Peyer's patch (tissue), 4 donors: Measurements from ENCODE around the gene DNAJC5G.

Experiments
- POLR2A ChIP-seq, 2 donors: fragments of 450-650 bp; IDR thresholded peaks; one replicate each; pipeline ENCODE4 v1.5.1; 2017; ENCODE audit warnings: antibody characterized with exemption in 2 of 2, mild to moderate bottlenecking in 2 of 2, moderate library complexity in 2 of 2
- TF ChIP-seq, protein P1 (sequence below), 6 experiments: fragments of 450-650 bp in 4 of 6; fragments of 200-600 bp in 2 of 6; sonication (generic) in 1 of 6; IDR thresholded peaks; one replicate each; pipeline ENCODE4 v1.5.1; 2017 to 2019; ENCODE audit warnings: antibody characterized with exemption in 6 of 6, mild to moderate bottlenecking in 3 of 6, moderate library complexity in 1 of 6

DNA sequence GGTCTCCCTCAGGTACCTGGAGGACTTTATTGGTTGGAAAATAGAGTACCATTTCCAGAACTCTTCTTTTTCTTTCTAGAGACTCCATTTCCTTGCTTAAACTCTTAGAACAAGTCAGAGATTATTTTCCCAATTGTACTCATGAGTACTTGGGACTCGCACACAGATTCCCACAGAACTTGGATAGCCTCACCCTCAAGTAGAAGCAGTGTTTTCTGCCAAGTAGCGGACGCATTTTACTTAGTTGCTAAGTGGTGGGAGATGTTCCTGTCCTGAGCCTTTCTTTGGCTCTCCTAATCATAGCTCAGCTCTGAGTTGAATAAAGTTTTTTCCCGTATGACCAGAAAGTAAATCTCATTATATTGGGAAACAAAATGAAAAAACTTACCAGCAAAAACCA is 29.6 kb upstream of the DNAJC5G start:
- TF ChIP-seq, protein P1, sequence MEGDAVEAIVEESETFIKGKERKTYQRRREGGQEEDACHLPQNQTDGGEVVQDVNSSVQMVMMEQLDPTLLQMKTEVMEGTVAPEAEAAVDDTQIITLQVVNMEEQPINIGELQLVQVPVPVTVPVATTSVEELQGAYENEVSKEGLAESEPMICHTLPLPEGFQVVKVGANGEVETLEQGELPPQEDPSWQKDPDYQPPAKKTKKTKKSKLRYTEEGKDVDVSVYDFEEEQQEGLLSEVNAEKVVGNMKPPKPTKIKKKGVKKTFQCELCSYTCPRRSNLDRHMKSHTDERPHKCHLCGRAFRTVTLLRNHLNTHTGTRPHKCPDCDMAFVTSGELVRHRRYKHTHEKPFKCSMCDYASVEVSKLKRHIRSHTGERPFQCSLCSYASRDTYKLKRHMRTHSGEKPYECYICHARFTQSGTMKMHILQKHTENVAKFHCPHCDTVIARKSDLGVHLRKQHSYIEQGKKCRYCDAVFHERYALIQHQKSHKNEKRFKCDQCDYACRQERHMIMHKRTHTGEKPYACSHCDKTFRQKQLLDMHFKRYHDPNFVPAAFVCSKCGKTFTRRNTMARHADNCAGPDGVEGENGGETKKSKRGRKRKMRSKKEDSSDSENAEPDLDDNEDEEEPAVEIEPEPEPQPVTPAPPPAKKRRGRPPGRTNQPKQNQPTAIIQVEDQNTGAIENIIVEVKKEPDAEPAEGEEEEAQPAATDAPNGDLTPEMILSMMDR (IDR thresholded peaks at IDR 0.05) = no peak
- TF ChIP-seq POLR2A (IDR thresholded peaks at IDR 0.05) = no peak
